22Rv1 (cell line): ENCODE results near the gene PRKD1.

Experiments
- CTCF ChIP-seq: fragments of 450-650 bp; IDR thresholded peaks from 2 replicates; pipeline ENCODE4 v1.5.1; 2017; ENCODE audit warnings: mild to moderate bottlenecking
- ZFX ChIP-seq: fragments of 450-650 bp; IDR thresholded peaks from 2 replicates; pipeline ENCODE4 v1.6.1; 2017; ENCODE audit warnings: antibody characterized with exemption, borderline replicate concordance

- TF ChIP-seq CTCF (no peak), ZFX (no peak)
Observed at GRCh38 chr14:29741909-29742401, 185.7 kb downstream of the PRKD1 start.
